Endothelial cell of umbilical vein (primary cell): ENCODE data around the gene SIGLECL1. TPM values are rescaled to one million over a fixed set of nuclear protein-coding genes. Genes with fewer than 3 reads are reported as not detected.

ENCODE experiments used
- BruUV-seq: library from RNA; stranded (reverse); fragments of 400-500 nt; replicated peaks from 2 replicates; lab custom pipeline; 2021; lab: Mats Ljungman, UMichigan
- CTCF ChIA-PET: fragments of 300-600, 350-600 bp; sonication (Branson Sonifier 250); formaldehyde crosslinking; loops from one replicate; lab custom pipeline; 2021; ENCODE audit warnings: antibody characterized with exemption, inconsistent platforms; lab: Charles Lee
- POLR2A ChIA-PET: fragments of 300-600, 350-600 bp; sonication (Branson Sonifier 250); formaldehyde crosslinking; loops from one replicate; lab custom pipeline; 2021; ENCODE audit warnings: antibody characterized with exemption, inconsistent platforms; lab: Charles Lee
- DNase-seq: peaks from one replicate; pipeline ENCODE4 v3.0.0-alpha.2; 2011; ENCODE audit warnings: low read depth, low spot score
- FAIRE-seq: peaks from 2 replicates; lab custom pipeline; 2011; peaks lifted over from hg19 to GRCh38; lab: Jason Lieb, UNC
- H2AFZ ChIP-seq: 2 replicates; pipeline ENCODE4 v1.6.0; 2012; ENCODE audit warnings: low read depth, low read length, control low read depth, inconsistent platforms
- H3K27ac ChIP-seq: 2 replicates; pipeline ENCODE4 v1.5.1; 2011; ENCODE audit warnings: low read depth, mild to moderate bottlenecking, control low read depth, low read length, moderate library complexity; ENCODE audit not compliant: insufficient read depth
- H3K27me3 ChIP-seq, 2 experiments: 2 replicates each; pipeline versions ENCODE4 v1.6.0 to v1.6.1; 2011; ENCODE audit warnings: low read length in 2 of 2, mixed read lengths in 1 of 2; ENCODE audit not compliant: control insufficient read depth in 2 of 2, insufficient read depth in 2 of 2
- H3K36me3 ChIP-seq, 2 experiments: 2 replicates in 1 of 2; 3 replicates in 1 of 2; pipeline ENCODE4 v1.5.1; 2011; ENCODE audit warnings: low read length in 2 of 2, mild to moderate bottlenecking in 1 of 2, moderate library complexity in 1 of 2; ENCODE audit not compliant: control insufficient read depth in 2 of 2, insufficient read depth in 2 of 2; ENCODE audit errors: extremely low read depth in 1 of 2
- H3K4me1 ChIP-seq: 3 replicates; pipeline ENCODE4 v1.5.1; 2011; ENCODE audit warnings: mild to moderate bottlenecking, low read length; ENCODE audit not compliant: control insufficient read depth, insufficient read depth; ENCODE audit errors: extremely low read depth
- H3K4me2 ChIP-seq: 2 replicates; pipeline ENCODE4 v1.6.1; 2011; ENCODE audit warnings: low read length, control low read depth, mixed read lengths; ENCODE audit not compliant: insufficient read depth
- H3K4me3 ChIP-seq, 3 experiments: fragments of 200-600 bp in 1 of 3; sonication (generic), shearing (Covaris generic) in 1 of 3; replicated peaks in 1 of 3; 2 replicates each; pipeline ENCODE4 v1.5.1; 2011 to 2016; ENCODE audit warnings: control low read depth in 3 of 3, low read length in 3 of 3, mild to moderate bottlenecking in 2 of 3, inconsistent platforms in 1 of 3, low read depth in 1 of 3, moderate library complexity in 1 of 3; ENCODE audit not compliant: insufficient read depth in 1 of 3
- H3K79me2 ChIP-seq: 2 replicates; pipeline ENCODE4 v1.6.0; 2012; ENCODE audit warnings: low read length, inconsistent platforms; ENCODE audit not compliant: control insufficient read depth, insufficient read depth
- H3K9ac ChIP-seq: replicated peaks from 2 replicates; pipeline ENCODE3; 2011; ENCODE audit warnings: low read length, control low read depth; ENCODE audit not compliant: insufficient read depth; ENCODE audit errors: extremely low read depth
- H3K9me1 ChIP-seq: replicated peaks from 3 replicates; pipeline ENCODE4 v1.6.0; 2011; ENCODE audit warnings: mild to moderate bottlenecking, low read length; ENCODE audit not compliant: control insufficient read depth, insufficient read depth; ENCODE audit errors: extremely low read depth
- H3K9me3 ChIP-seq: replicated peaks from 2 replicates; pipeline ENCODE4 v1.5.1; 2012; ENCODE audit warnings: low read length, inconsistent platforms; ENCODE audit not compliant: control insufficient read depth, insufficient read depth
- H4K20me1 ChIP-seq: replicated peaks from 2 replicates; pipeline ENCODE3; 2011; ENCODE audit warnings: mild to moderate bottlenecking, low read length; ENCODE audit not compliant: control insufficient read depth, insufficient read depth; ENCODE audit errors: extremely low read depth
- FOS ChIP-seq: IDR thresholded peaks from 2 replicates; pipeline ENCODE4 v1.6.1; 2011; ENCODE audit warnings: mild to moderate bottlenecking, low read length, moderate library complexity, borderline replicate concordance; ENCODE audit not compliant: insufficient read depth
- GATA2 ChIP-seq: IDR thresholded peaks from 2 replicates; pipeline ENCODE4 v1.7.0; 2011; ENCODE audit warnings: low read depth, mild to moderate bottlenecking, moderate library complexity, mixed read lengths, low read length; ENCODE audit not compliant: insufficient read length, insufficient read depth
- JUN ChIP-seq: IDR thresholded peaks from 2 replicates; pipeline ENCODE4 v1.6.1; 2011; ENCODE audit warnings: borderline replicate concordance, low read depth; ENCODE audit not compliant: insufficient read length, insufficient read depth
- MYC ChIP-seq: IDR thresholded peaks from one replicate; pipeline ENCODE4 v1.6.1; 2011; ENCODE audit warnings: mild to moderate bottlenecking, low read depth, low read length
- POLR2A ChIP-seq: IDR thresholded peaks from 2 replicates; pipeline ENCODE4 v1.6.1; 2012; ENCODE audit warnings: low read depth, mild to moderate bottlenecking, control low read depth, low read length
- POLR2AphosphoS5 ChIP-seq: IDR thresholded peaks from 2 replicates; pipeline ENCODE4 v1.6.1; 2012; ENCODE audit warnings: low read depth, mild to moderate bottlenecking, control low read depth, low read length, moderate library complexity; ENCODE audit not compliant: insufficient read depth
- dilution Hi-C: fragments of 300-500 bp; cut with MboI; formaldehyde crosslinking; loops from one replicate; pipeline ENCODE4 v1.15.0; 2019; ENCODE audit warnings: low sequenced_read_pairs; ENCODE audit not compliant: extremely low pct_ligation_motif_present
- intact Hi-C: fragments of 100-400 bp; cut with micrococcal nuclease; formaldehyde crosslinking; loops from one replicate; pipeline ENCODE4 v1.10.0; 2022
- polyA plus RNA-seq, 4 experiments: library from polyadenylated mRNA; depleted of rRNA in 3 of 4; stranded (reverse) in 3 of 4; unstranded in 1 of 4; fragments of >200 nt; gene quantifications; 2 replicates each; pipeline versions ENCODE4 v1.2.1 to v1.2.3, GENCODE V29; 2011 to 2012; ENCODE audit warnings: missing spikeins in 1 of 4
- total RNA-seq: library from RNA; stranded (reverse); gene quantifications from 2 replicates; pipeline ENCODE4 v1.2.3, GENCODE V29; 2021
- TF ChIP-seq, protein P1 (sequence below): IDR thresholded peaks from 2 replicates; pipeline ENCODE4 v1.6.1; 2011; ENCODE audit not compliant: insufficient read depth, insufficient read length
- TF ChIP-seq, protein P2 (sequence below), 2 donors: IDR thresholded peaks; 1 replicate in 1 of 2; 2 replicates in 1 of 2; pipeline ENCODE4 v1.5.1; 2011; ENCODE audit warnings: low read length in 2 of 2, mild to moderate bottlenecking in 2 of 2, moderate library complexity in 2 of 2, control low read depth in 1 of 2, inconsistent platforms in 1 of 2, low read depth in 1 of 2; ENCODE audit not compliant: insufficient read depth in 1 of 2; ENCODE audit errors: extremely low read depth in 1 of 2

The SIGLECL1 gene
- total and polyA plus RNA-seq, 2 donors (not counting 3 experiments of a cell fraction or from before 2014, with no cell fraction given): not detected

DNA sequence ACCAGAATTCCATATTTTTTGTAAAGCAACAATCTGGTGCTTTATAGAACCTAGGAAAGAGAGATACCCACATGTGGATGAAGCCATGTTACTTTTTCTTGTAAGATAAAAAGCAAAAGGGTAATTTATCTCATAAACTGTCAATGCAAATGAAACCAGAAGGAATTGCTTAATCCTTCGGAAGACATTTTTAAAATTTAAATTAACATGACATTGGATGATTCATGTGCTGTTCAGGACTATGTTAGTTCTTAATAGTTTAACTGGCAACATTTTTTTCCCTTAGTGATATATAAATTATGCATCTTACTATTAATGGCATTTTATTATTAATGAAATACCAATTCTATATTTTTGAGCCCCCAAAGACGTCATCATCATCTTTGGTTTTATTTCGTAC, 34.8 kb downstream of the SIGLECL1 start:
- dilution Hi-C loops: no loop called here

More for the DNA sequence above, 34.8 kb downstream of the SIGLECL1 start:
- ChIA-PET CTCF (no interaction called here), POLR2A (no interaction called here)
- intact Hi-C loops: no loop called here
- Histone ChIP-seq H3K9ac (no peak overlapping the region), H3K4me1 (no peaks in the 10 kb centered on the region), H3K36me3 (no peaks in the 10 kb centered on the region), H3K9me3 (no peaks in the 10 kb centered on the region), H3K27ac (no peak overlapping the region), H3K4me3 (no peak overlapping the region), H3K9me1 (no peaks in the 10 kb centered on the region), H3K27me3 (no peaks in the 10 kb centered on the region), H4K20me1 (no peaks in the 10 kb centered on the region), H2AFZ (no peak overlapping the region), H3K4me2 (no peak overlapping the region), H3K79me2 (no peaks in the 10 kb centered on the region)
- BruUV-seq: no TSS peak
- FAIRE-seq: no peak
- no peak for TF ChIP-seq FOS
- TF ChIP-seq POLR2A: no peak
- no peak for TF ChIP-seq POLR2AphosphoS5
- TF ChIP-seq, protein P1, sequence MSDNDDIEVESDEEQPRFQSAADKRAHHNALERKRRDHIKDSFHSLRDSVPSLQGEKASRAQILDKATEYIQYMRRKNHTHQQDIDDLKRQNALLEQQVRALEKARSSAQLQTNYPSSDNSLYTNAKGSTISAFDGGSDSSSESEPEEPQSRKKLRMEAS: no peak
- TF ChIP-seq, protein P2, sequence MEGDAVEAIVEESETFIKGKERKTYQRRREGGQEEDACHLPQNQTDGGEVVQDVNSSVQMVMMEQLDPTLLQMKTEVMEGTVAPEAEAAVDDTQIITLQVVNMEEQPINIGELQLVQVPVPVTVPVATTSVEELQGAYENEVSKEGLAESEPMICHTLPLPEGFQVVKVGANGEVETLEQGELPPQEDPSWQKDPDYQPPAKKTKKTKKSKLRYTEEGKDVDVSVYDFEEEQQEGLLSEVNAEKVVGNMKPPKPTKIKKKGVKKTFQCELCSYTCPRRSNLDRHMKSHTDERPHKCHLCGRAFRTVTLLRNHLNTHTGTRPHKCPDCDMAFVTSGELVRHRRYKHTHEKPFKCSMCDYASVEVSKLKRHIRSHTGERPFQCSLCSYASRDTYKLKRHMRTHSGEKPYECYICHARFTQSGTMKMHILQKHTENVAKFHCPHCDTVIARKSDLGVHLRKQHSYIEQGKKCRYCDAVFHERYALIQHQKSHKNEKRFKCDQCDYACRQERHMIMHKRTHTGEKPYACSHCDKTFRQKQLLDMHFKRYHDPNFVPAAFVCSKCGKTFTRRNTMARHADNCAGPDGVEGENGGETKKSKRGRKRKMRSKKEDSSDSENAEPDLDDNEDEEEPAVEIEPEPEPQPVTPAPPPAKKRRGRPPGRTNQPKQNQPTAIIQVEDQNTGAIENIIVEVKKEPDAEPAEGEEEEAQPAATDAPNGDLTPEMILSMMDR (IDR thresholded peaks at IDR 0.05; ENCODE audit: extremely low read depth in 1 of 2, insufficient read depth in 1 of 2, low read depth in 1 of 2, low read length in 2 of 2): no peak
- TF ChIP-seq GATA2: no peak
- no peak for TF ChIP-seq MYC
- no peak for TF ChIP-seq JUN
- no peak for DNase-seq
